GM12875 (cell line): ENCODE measurements around the gene SIX2.

Experiments
- H3K4me3 ChIP-seq: one replicate; pipeline ENCODE4 v1.5.1; 2011; ENCODE audit warnings: low read depth, low read length, control low read depth
- CTCF ChIP-seq: IDR thresholded peaks from 2 replicates; pipeline ENCODE4 v1.5.1; 2011; ENCODE audit warnings: low read depth, mild to moderate bottlenecking, control low read depth, inconsistent platforms, low read length, moderate library complexity, borderline replicate concordance; ENCODE audit not compliant: insufficient read depth

The SIX2 gene

DNA sequence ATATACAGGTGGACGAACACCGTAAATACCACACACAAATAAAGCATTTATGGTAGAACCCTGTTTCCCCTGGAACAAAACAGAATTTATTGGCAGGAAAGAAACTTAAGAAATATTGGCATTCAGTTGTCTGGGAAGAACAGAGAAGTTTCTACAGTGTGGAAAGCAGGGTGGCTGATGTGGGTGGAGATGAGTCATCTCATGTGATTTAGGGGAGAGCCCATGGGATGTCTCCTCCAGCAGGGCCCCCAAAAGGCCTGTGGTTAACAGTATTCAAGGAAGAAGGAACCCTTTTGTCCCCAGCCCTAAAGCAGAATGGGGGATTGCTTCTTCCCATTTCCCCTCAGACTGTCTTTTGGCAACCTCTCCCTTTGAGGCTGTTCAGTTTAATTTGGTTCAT, 43.6 kb downstream of the SIX2 start:
- no peak overlapping the region for H3K4me3 ChIP-seq
- TF ChIP-seq CTCF: no peak

DNA sequence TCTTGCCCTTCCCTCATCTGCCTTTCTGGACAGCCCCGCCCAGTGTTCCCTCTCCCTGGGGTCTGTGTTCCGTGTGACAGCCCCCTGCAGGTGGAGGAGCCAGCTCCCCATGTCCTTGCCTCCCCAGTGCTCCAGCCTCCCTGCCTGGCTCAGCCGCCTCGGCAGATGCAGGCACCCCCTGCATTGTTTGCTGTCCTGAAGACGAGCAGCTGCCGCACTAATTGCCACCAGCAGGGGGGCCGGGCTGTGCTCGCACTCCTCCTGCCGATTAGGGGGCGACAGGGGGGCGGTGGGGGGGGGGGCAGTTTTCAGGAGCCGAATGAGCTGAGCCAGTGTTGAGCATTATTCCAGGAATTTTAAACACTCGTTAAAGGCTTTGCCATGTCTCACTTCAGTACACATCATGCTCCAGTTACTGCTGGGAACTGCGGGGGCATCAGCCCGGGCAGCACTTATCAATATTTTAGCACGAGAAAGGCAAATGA, 44.5 kb downstream of the SIX2 start:
- peak; percentile 51 for TF ChIP-seq CTCF
- H3K4me3 ChIP-seq: no peak overlapping the region

- no peak overlapping the region for H3K4me3 ChIP-seq
- no peak for TF ChIP-seq CTCF
These were observed 47.0 kb downstream of the SIX2 start for GRCh38 chr2:44962176-44962695.

- TF ChIP-seq CTCF: no peak
These were observed 48.4 kb downstream of the SIX2 start for GRCh38 chr2:44960871-44961270.

DNA sequence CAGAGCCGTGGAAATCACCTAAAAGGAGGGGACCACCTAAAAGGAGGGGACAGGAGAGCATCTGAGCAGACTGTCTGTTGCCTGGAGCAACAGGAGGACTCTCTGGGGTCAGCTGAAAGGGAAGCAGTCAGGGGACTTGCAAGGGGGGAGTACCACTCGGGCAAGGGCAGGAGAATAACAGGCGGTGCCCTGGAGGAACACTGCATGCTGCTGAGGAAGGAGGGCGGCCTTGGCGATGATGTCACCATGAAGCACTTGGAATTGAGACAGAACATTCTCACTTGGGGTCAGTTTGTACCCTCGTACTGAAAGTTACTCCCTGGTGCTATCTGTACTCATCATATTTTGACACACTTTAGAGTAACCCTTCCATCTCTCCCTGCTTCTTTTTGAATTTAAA, 49.4 kb downstream of the SIX2 start:
- no peak for TF ChIP-seq CTCF
- H3K4me3 ChIP-seq: no peak overlapping the region

More at GRCh38 chr2:44960871-44961270, 48.4 kb downstream of the SIX2 start:
- no peak overlapping the region for H3K4me3 ChIP-seq

- no peak overlapping the region for H3K4me3 ChIP-seq
- TF ChIP-seq CTCF: no peak
These were observed 51.5 kb downstream of the SIX2 start for GRCh38 chr2:44957656-44958327.

DNA sequence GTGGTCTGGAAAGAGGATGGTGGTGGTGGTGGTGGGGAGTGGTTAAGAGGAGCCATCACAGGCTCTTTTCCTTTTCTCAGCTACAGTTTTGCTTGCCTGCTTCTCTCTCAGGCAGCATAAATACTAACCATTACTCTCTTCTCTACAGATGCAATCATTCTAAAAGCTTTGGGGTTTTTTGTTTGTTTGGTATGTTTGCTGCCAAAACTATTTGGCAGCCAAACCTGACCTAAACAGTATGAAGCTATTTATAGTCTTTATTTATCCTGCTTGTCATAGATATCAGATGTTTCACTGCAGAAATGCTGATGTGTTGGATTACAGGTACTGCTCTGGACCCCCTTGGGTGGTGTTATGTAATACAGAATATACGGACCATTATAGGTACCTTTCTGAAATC, 52.4 kb downstream of the SIX2 start:
- TF ChIP-seq CTCF: no peak
- H3K4me3 ChIP-seq: no peak overlapping the region
